ENCODE measurements around the gene VAV2. TPM values are rescaled to one million over a fixed set of nuclear protein-coding genes. Genes with fewer than 3 reads are reported as not detected.

The VAV2 gene
- total and polyA plus RNA-seq, 4 donors, result 4.9 to 26.4 (median 17.0) TPM

DNA sequence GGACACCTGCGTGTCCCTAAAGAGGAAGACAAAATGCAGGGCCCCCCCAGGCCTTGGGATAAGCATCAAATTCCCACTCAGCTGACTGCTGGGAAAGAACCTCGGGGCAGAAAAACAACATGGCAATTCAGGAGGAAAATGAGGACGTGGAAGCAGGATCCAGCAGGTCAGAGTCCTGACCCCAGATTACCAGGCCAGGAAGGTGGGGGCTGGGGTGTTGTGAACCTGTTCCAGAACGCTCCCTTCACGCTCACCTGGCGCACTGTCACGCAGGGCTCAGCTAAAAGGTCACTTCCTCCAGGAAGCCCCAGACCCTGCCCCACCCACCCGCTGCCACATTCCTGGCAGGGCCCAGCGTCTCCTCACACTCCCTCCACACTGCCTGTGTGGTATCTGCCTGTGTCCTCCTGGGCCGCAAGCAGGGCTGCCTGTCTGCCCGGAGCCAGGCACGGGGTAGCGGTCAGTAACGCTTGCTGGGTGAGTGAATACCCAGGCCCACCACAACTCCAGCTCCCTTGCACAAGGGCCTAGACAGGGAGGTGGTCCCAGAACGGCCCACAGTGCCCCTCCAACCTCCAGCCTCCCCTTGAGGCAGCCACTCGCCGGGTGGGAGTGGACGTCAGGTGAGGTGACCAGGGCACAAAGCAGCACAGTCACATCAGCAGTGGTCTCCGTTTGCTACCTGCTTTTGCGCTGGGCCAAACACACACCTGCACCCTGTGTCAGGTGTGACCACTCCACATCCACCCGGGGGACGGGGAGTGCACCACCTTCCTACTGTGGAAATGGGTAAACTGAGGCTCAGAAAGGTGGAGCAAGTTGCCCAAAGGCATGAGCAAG is 18.1 kb downstream of the VAV2 start:
- 50% methylated on average over 22 of the region's 22 CpGs for WGBS
- TF ChIP-seq HNF4G (IDR thresholded peaks at IDR 0.05) (peak; percentile 74), NR2F2 (IDR thresholded peaks at IDR 0.05) (peak; percentile 94), EGR1 (IDR thresholded peaks at IDR 0.05; ENCODE audit: low read depth in 2 of 2) (peak in 1 of 2 donors; percentile 90), RAD21 (IDR thresholded peaks at IDR 0.05) (peak; percentile 46 to 50), FOXA1 (IDR thresholded peaks at IDR 0.05) (no peak), GABPA (IDR thresholded peaks at IDR 0.05 in 1 of 2, conservative IDR thresholded peaks at IDR 0.05 in 1 of 2) (peak in 1 of 2 donors; percentile 63), YY1 (IDR thresholded peaks at IDR 0.05) (peak; percentile 89), SP1 (IDR thresholded peaks at IDR 0.05) (peak; percentile 92), FOXA2 (IDR thresholded peaks at IDR 0.05) (no peak), RXRA (IDR thresholded peaks at IDR 0.05) (peak; percentile 92 to 98), HNF4A (conservative IDR thresholded peaks at IDR 0.05) (peak; percentile 90 to 98), JUND (IDR thresholded peaks at IDR 0.05) (peak in 1 of 2 donors; percentile 51), TAF1 (conservative IDR thresholded peaks at IDR 0.05) (no peak)
- TF ChIP-seq, protein P1, sequence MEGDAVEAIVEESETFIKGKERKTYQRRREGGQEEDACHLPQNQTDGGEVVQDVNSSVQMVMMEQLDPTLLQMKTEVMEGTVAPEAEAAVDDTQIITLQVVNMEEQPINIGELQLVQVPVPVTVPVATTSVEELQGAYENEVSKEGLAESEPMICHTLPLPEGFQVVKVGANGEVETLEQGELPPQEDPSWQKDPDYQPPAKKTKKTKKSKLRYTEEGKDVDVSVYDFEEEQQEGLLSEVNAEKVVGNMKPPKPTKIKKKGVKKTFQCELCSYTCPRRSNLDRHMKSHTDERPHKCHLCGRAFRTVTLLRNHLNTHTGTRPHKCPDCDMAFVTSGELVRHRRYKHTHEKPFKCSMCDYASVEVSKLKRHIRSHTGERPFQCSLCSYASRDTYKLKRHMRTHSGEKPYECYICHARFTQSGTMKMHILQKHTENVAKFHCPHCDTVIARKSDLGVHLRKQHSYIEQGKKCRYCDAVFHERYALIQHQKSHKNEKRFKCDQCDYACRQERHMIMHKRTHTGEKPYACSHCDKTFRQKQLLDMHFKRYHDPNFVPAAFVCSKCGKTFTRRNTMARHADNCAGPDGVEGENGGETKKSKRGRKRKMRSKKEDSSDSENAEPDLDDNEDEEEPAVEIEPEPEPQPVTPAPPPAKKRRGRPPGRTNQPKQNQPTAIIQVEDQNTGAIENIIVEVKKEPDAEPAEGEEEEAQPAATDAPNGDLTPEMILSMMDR (IDR thresholded peaks at IDR 0.05; ENCODE audit: low read depth, low read length, missing input control), result no peak
- TF ChIP-seq, protein P2, sequence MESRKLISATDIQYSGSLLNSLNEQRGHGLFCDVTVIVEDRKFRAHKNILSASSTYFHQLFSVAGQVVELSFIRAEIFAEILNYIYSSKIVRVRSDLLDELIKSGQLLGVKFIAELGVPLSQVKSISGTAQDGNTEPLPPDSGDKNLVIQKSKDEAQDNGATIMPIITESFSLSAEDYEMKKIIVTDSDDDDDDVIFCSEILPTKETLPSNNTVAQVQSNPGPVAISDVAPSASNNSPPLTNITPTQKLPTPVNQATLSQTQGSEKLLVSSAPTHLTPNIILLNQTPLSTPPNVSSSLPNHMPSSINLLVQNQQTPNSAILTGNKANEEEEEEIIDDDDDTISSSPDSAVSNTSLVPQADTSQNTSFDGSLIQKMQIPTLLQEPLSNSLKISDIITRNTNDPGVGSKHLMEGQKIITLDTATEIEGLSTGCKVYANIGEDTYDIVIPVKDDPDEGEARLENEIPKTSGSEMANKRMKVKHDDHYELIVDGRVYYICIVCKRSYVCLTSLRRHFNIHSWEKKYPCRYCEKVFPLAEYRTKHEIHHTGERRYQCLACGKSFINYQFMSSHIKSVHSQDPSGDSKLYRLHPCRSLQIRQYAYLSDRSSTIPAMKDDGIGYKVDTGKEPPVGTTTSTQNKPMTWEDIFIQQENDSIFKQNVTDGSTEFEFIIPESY (IDR thresholded peaks at IDR 0.05), result peak; percentile 60
- TF ChIP-seq, protein P3, sequence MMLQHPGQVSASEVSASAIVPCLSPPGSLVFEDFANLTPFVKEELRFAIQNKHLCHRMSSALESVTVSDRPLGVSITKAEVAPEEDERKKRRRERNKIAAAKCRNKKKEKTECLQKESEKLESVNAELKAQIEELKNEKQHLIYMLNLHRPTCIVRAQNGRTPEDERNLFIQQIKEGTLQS (IDR thresholded peaks at IDR 0.05), result no peak
- TF ChIP-seq, protein P4, sequence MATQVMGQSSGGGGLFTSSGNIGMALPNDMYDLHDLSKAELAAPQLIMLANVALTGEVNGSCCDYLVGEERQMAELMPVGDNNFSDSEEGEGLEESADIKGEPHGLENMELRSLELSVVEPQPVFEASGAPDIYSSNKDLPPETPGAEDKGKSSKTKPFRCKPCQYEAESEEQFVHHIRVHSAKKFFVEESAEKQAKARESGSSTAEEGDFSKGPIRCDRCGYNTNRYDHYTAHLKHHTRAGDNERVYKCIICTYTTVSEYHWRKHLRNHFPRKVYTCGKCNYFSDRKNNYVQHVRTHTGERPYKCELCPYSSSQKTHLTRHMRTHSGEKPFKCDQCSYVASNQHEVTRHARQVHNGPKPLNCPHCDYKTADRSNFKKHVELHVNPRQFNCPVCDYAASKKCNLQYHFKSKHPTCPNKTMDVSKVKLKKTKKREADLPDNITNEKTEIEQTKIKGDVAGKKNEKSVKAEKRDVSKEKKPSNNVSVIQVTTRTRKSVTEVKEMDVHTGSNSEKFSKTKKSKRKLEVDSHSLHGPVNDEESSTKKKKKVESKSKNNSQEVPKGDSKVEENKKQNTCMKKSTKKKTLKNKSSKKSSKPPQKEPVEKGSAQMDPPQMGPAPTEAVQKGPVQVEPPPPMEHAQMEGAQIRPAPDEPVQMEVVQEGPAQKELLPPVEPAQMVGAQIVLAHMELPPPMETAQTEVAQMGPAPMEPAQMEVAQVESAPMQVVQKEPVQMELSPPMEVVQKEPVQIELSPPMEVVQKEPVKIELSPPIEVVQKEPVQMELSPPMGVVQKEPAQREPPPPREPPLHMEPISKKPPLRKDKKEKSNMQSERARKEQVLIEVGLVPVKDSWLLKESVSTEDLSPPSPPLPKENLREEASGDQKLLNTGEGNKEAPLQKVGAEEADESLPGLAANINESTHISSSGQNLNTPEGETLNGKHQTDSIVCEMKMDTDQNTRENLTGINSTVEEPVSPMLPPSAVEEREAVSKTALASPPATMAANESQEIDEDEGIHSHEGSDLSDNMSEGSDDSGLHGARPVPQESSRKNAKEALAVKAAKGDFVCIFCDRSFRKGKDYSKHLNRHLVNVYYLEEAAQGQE (IDR thresholded peaks at IDR 0.05), result peak; percentile 78
- TF ChIP-seq, protein P5, sequence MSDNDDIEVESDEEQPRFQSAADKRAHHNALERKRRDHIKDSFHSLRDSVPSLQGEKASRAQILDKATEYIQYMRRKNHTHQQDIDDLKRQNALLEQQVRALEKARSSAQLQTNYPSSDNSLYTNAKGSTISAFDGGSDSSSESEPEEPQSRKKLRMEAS (IDR thresholded peaks at IDR 0.05), result peak; percentile 99
- peak overlapping the region; percentile 78 to 83 for H3K27ac ChIP-seq (ENCODE audit: low read depth in 1 of 2, low read length in 2 of 2)

More for the DNA sequence above, 18.1 kb downstream of the VAV2 start:
- H3K27me3 ChIP-seq (ENCODE audit: control insufficient read depth in 4 of 4, insufficient read depth in 4 of 4, low read length in 3 of 4), result no peaks in the 10 kb centered on the region
- no peak for DNase-seq (ENCODE audit: low spot score)
- no peaks in the 10 kb centered on the region for H3K9me3 ChIP-seq (ENCODE audit: control insufficient read depth in 4 of 4, low read length in 3 of 4)
- H3K4me3 ChIP-seq (ENCODE audit: low read depth in 1 of 3, low read length in 3 of 3), result no peak overlapping the region
- peak overlapping the region in 1 of 2 donors; percentile 45 for H3K9ac ChIP-seq (ENCODE audit: low read depth in 1 of 2, low read length in 2 of 2)
- H3K36me3 ChIP-seq (ENCODE audit: control insufficient read depth in 4 of 4, insufficient read depth in 3 of 4, low read depth in 1 of 4, low read length in 3 of 4), result no peaks in the 10 kb centered on the region
- peaks cover 38 to 69% (median 55%) of the 10 kb centered on the region in 4 donors for H3K4me1 ChIP-seq (ENCODE audit: control insufficient read depth in 4 of 4, insufficient read depth in 4 of 4, low read length in 3 of 4)
